Stomach (tissue), 4 donors: ENCODE data around the gene MPP1.

ENCODE experiments used
- CTCF ChIP-seq, 7 experiments: fragments of 450-650 bp in 4 of 7; fragments of 200-600 bp in 3 of 7; sonication (generic) in 3 of 7; IDR thresholded peaks; one replicate each; pipeline ENCODE4 v1.5.1; 2016 to 2019; ENCODE audit warnings: antibody characterized with exemption in 7 of 7, control low read depth in 2 of 7, mild to moderate bottlenecking in 1 of 7
- EP300 ChIP-seq: sonication (generic); formaldehyde crosslinking; IDR thresholded peaks from one replicate; pipeline ENCODE4 v1.6.1; 2017; ENCODE audit warnings: antibody characterized with exemption
- POLR2A ChIP-seq, 4 donors: fragments of 450-650 bp; IDR thresholded peaks; one replicate each; pipeline ENCODE4 v1.6.1; 2016; ENCODE audit warnings: antibody characterized with exemption in 4 of 4, control low read depth in 2 of 4, mild to moderate bottlenecking in 1 of 4, moderate library complexity in 1 of 4
- POLR2AphosphoS5 ChIP-seq, 3 donors: sonication (generic); formaldehyde crosslinking; IDR thresholded peaks; one replicate each; pipeline ENCODE4 v1.6.1; 2016; ENCODE audit warnings: antibody characterized with exemption in 3 of 3

DNA sequence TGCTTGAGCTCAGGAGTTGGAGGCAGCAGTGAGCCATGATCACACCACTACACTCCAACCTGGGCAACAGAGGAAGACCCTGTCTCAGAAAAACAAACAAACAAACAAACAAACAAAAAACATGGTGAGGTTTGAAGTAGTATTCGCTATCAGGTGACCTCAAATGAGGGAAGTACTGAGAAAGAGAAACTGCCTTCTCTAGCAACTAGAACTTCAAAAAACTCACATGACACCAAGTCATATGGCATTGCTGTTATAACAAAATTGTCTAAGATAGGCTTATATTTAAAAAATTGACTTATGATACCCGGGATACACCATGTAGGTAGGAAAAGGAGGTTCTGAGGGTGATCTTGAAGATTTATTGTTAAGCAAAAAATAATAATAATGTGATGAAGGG lies 10.3 kb downstream of the MPP1 start:
- TF ChIP-seq CTCF (IDR thresholded peaks at IDR 0.05) (no peak), POLR2A (IDR thresholded peaks at IDR 0.05) (no peak), POLR2AphosphoS5 (IDR thresholded peaks at IDR 0.05) (no peak), EP300 (no peak)
